T-helper 17 cell (primary cell): Measurements from ENCODE around the gene SLC25A21. TPM values are rescaled to one million over a fixed set of nuclear protein-coding genes. Genes with fewer than 3 reads are reported as not detected.
"Not testable (repeated sequence)": the region's sequence is repeated elsewhere in the genome, so short reads cannot be mapped to it uniquely, and the experiment has no call there.

Experiments
- ATAC-seq: fragments of 150-1000 bp; cut with Tn5 transposase; 2 replicates; pipeline ENCODE4 v1.10.0; 2021; ENCODE audit warnings: mild to moderate bottlenecking, moderate library complexity
- DNase-seq, 3 donors: peaks; one replicate each; pipeline versions ENCODE4 v3.0.0 to v3.0.0-alpha.2; 2020 to 2021
- H3K9me3 ChIP-seq: one replicate; pipeline ENCODE4 v1.7.0; 2013; ENCODE audit warnings: low read length, mild to moderate bottlenecking; ENCODE audit not compliant: control insufficient read depth, poor library complexity, severe bottlenecking
- H3K27ac Mint-ChIP-seq: one replicate; pipeline ENCODE4 v1.8.0; 2022; ENCODE audit warnings: mild to moderate bottlenecking, moderate library complexity, mixed read lengths
- H3K27me3 Mint-ChIP-seq: one replicate; pipeline ENCODE4 v1.8.0; 2022; ENCODE audit warnings: mixed read lengths
- H3K36me3 Mint-ChIP-seq: one replicate; pipeline ENCODE4 v1.8.0; 2022; ENCODE audit warnings: low read depth, mixed read lengths
- H3K4me1 Mint-ChIP-seq: one replicate; pipeline ENCODE4 v1.8.0; 2022; ENCODE audit warnings: mild to moderate bottlenecking, mixed read lengths
- H3K4me3 Mint-ChIP-seq: one replicate; pipeline ENCODE4 v1.8.0; 2022; ENCODE audit warnings: mild to moderate bottlenecking, moderate library complexity, mixed read lengths
- total RNA-seq, 4 donors: library from RNA in 2 of 4; stranded (reverse) in 2 of 4; gene quantifications; one replicate each; pipeline ENCODE4 v1.2.3 and lab custom pipeline; 2022 to 2026

The SLC25A21 gene
- total RNA-seq, 2 donors from 2014 or later, result not detected

DNA sequence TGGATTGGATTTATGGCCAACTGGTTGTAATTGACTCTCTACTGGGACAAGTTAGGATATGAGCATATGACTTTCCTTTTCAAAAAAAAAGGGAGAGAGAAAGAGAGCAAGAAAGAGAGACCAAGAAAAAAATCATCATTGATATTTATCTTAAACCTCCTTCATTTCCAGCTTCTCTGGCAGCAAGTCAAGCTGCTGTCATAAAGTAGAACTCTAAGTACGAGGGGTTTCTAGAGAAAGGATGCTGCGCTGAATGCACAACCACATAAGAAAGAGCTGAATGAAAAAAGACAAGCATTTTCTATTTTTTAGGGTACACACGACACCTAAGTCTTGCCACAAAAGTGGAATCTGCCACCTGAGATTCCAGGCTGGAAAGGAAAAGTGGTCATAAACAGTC lies 182.6 kb downstream of the SLC25A21 start:
- no peak for ATAC-seq
- H3K9me3 ChIP-seq, result no peaks in the 10 kb centered on the region
- no peaks in the 10 kb centered on the region for H3K4me1 Mint-ChIP-seq
- no peaks in the 10 kb centered on the region for H3K27me3 Mint-ChIP-seq
- H3K27ac Mint-ChIP-seq, result no peak overlapping the region
- H3K36me3 Mint-ChIP-seq, result no peaks in the 10 kb centered on the region
- no peak for DNase-seq
- H3K4me3 Mint-ChIP-seq, result no peak overlapping the region

DNA sequence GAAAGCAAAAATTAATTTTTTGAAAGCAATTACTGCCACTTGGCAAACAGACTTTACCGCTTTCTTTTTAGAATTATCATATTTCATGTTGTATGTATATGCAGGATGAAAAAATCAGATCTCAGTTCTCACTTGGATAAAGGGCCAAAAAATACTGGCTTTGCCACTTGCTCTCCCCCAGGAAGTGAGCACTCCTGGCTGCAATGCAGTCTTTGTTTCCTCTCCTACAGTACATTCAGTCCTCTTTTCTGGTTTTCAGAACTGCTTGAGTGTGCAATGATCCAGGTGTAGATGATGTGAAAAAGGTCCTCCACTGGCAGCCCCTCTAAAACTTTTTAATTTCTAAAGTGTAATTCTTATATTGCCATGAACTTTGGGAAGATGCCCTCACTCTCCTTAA lies 183.4 kb downstream of the SLC25A21 start:
- Mint-ChIP-seq H3K4me3 (no peak overlapping the region), H3K4me1 (no peaks in the 10 kb centered on the region), H3K27ac (no peak overlapping the region), H3K27me3 (no peaks in the 10 kb centered on the region), H3K36me3 (no peaks in the 10 kb centered on the region)
- ATAC-seq, result no peak
- no peak for DNase-seq
- H3K9me3 ChIP-seq, result no peaks in the 10 kb centered on the region

DNA sequence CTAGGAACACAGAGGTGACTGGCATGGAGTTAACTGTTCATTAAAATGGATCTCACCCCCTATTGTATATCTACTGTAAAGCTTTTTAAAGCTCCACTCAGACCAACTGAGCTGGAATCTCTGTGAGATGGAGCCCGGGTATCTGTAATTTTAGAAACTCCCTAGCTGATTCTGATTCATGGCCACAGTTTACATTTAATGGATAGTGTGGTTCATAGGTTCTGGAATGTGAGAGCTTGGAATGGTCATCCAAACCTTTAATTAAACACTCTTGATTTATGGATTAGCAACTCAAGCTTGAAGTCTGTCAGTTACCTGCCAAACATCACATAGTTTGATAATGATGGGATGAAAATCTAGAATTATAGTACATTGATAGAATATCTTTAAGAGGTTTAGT lies 183.8 kb downstream of the SLC25A21 start:
- DNase-seq (no peak), ATAC-seq (no peak)
- no peaks in the 10 kb centered on the region for H3K4me1 Mint-ChIP-seq
- no peak overlapping the region for H3K27ac Mint-ChIP-seq
- no peaks in the 10 kb centered on the region for H3K9me3 ChIP-seq
- no peaks in the 10 kb centered on the region for H3K27me3 Mint-ChIP-seq
- no peaks in the 10 kb centered on the region for H3K36me3 Mint-ChIP-seq
- H3K4me3 Mint-ChIP-seq, result no peak overlapping the region

DNA sequence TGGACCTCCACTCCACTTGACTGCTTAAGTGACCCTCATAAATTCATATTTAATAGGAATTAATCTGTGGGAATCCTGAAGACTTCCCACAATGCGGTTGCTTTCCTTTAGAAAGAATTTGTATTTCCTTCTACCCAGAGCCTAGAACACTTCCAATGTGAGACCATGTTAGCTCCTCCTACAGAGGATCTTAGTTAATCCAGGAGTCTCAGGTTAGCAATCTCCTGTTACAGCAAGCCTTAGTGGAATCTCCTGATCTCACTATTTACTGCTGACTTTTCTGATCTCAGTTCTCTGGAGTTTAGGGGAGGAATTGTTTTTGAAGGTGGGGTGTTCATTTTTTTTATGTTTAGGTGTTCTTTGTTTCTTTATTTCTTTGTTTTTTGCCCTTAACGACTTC lies 186.0 kb downstream of the SLC25A21 start:
- no peaks in the 10 kb centered on the region for H3K9me3 ChIP-seq
- no peaks in the 10 kb centered on the region for H3K27me3 Mint-ChIP-seq
- no peak for DNase-seq
- no peak overlapping the region for H3K27ac Mint-ChIP-seq
- H3K4me1 Mint-ChIP-seq, result no peaks in the 10 kb centered on the region
- no peak overlapping the region for H3K4me3 Mint-ChIP-seq
- no peaks in the 10 kb centered on the region for H3K36me3 Mint-ChIP-seq
- no peak for ATAC-seq

DNA sequence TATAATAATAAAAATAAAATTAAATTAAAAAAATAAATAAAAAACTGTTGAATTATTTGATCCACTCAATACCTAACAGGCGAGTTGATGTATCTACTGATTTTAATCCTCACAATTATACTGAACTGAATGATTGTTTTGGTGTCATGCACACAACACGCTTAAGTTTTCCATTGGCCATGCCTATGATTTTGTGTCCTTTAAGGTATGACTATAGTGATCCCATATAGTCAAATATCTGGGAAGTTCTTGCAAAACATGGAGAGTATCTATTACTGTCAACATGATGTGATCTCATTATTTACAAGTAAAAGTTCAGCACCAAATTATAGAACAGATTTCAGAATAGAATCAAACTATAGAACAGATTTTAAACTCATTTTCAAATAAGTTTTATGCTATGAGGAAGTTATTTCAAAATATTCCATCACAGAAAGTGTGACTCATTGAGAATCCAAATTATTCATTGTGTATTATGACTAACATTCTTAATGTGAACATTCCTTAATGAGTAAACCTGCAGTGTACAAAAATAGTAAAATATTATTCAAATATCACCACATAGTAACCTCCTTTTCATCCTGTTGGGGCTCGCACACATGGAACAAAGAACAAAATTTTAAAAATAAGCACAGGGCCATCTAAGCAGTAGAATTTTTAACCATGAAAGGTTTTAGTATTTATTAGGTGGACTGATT lies 190.4 kb downstream of the SLC25A21 start:
- ATAC-seq (no peak), DNase-seq (no peak)
- Mint-ChIP-seq H3K4me3 (no peak overlapping the region), H3K27me3 (no peaks in the 10 kb centered on the region), H3K36me3 (no peaks in the 10 kb centered on the region), H3K27ac (no peak overlapping the region), H3K4me1 (no peaks in the 10 kb centered on the region)
- H3K9me3 ChIP-seq, result peaks cover 3% of the 10 kb centered on the region

DNA sequence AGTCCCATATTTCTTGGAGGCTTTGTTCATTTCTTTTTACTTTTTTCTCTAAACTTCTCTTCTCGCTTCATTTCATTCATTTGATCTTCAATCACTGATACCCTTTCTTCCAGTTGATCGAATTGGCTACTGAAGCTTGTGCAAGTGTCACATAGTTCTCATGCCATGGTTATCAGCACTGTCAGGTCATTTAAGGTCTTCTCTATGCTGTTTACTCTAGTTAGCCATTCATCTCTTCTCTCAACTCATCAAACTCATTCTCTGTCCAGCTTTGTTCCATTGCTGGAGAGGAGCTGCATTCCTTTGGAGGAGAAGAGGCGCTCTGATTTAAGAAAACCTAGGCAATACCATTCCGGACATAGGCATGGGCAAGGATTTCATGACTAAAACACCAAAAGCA lies 192.0 kb downstream of the SLC25A21 start:
- not testable (repeated sequence) for H3K9me3 ChIP-seq, H3K4me3 Mint-ChIP-seq, H3K27me3 Mint-ChIP-seq, H3K36me3 Mint-ChIP-seq, DNase-seq, ATAC-seq, H3K27ac Mint-ChIP-seq, H3K4me1 Mint-ChIP-seq

DNA sequence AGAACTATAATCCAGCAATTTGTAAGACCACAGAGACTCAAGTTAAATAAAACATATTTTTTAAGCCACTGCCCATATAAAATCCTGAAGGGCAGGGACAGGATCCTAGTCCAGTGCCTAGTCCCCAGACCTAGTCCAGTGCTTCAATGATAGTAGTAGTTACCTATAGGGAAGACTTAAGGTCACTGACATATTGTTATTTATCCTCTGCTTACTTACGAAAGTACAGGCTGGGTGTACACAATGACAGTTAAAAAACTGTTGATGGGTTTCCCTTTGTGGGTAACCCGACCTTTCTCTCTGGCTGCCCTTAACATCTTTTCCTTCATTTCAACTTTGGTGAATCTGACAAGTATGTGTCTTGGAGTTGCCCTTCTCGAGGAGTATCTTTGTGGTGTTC lies 192.5 kb downstream of the SLC25A21 start:
- ATAC-seq, result no peak

DNA sequence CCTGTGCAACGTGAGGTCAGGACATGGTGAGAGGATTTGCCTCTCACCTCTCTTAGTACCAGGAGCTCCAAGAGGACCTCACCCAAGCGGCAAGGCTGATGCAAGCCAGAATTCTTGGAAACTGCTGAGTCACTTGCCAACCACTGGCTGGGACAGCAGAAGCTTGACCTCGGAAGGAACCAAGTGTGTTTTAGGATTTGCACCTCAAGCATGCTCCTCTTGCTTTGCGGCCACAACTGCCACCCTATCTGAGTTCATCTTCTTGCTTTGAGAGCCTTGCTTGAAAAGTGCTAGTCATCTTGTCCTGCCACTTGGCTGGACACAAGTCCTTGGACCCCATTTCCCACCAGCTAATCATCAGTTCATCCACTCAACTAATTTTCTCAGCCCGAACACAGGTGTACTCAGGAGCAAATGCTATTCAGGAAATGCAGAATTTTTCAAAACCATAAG lies 195.8 kb downstream of the SLC25A21 start:
- H3K4me1 Mint-ChIP-seq, result no peaks in the 10 kb centered on the region
- peaks cover 3% of the 10 kb centered on the region for H3K9me3 ChIP-seq
- H3K27me3 Mint-ChIP-seq, result no peaks in the 10 kb centered on the region
- DNase-seq (no peak), ATAC-seq (no peak)
- H3K36me3 Mint-ChIP-seq, result no peaks in the 10 kb centered on the region
- no peak overlapping the region for H3K4me3 Mint-ChIP-seq
- no peak overlapping the region for H3K27ac Mint-ChIP-seq

More for the DNA sequence above, 192.5 kb downstream of the SLC25A21 start:
- Mint-ChIP-seq H3K4me3 (no peak overlapping the region), H3K27me3 (no peaks in the 10 kb centered on the region), H3K27ac (no peak overlapping the region), H3K4me1 (no peaks in the 10 kb centered on the region), H3K36me3 (no peaks in the 10 kb centered on the region)
- no peak for DNase-seq
- peaks cover 3% of the 10 kb centered on the region for H3K9me3 ChIP-seq

DNA sequence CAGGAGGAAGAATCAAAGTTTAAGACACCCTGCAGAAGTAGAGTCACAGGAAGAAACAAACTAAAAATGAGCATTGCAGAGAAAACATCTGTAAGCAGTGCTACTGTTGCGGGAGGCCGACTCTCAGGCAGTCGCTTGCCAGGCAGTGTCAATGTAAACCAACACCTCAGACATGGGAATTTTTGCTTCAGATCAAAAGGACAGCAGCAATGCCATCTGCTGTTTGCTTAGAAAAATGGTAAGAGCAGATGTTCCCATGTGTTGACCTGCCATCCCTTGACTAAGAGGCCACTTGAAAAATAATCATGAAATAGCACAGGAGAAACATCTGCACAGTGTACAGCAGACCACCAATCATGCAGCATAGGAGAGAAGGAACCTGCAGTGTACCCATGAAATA lies 196.6 kb downstream of the SLC25A21 start:
- no peaks in the 10 kb centered on the region for H3K36me3 Mint-ChIP-seq
- no peak overlapping the region for H3K4me3 Mint-ChIP-seq
- peaks cover 3% of the 10 kb centered on the region for H3K9me3 ChIP-seq
- ATAC-seq (no peak), DNase-seq (no peak)
- no peaks in the 10 kb centered on the region for H3K4me1 Mint-ChIP-seq
- no peaks in the 10 kb centered on the region for H3K27me3 Mint-ChIP-seq
- no peak overlapping the region for H3K27ac Mint-ChIP-seq

DNA sequence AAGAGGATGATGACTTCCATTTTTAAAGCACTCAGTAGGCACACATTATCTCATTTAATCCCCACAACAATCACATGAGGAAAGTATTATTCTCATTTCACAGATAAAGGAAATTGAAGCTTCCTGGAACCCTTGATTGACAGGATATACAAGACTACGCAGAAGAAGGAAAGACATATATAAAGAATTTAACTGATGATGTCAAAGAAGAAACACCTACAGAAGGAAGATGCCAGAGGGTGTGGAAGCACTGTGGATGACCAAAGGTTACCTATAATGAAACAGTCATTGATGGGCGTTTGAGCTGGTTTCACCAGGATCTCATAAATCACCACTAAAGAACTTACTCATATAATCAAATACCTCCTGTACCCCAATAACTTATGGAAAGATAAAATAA lies 197.4 kb downstream of the SLC25A21 start:
- peaks cover 3% of the 10 kb centered on the region for H3K9me3 ChIP-seq
- DNase-seq, result no peak
- no peaks in the 10 kb centered on the region for H3K36me3 Mint-ChIP-seq
- H3K4me3 Mint-ChIP-seq, result no peak overlapping the region
- no peaks in the 10 kb centered on the region for H3K27me3 Mint-ChIP-seq
- ATAC-seq, result no peak
- no peak overlapping the region for H3K27ac Mint-ChIP-seq
- no peaks in the 10 kb centered on the region for H3K4me1 Mint-ChIP-seq

DNA sequence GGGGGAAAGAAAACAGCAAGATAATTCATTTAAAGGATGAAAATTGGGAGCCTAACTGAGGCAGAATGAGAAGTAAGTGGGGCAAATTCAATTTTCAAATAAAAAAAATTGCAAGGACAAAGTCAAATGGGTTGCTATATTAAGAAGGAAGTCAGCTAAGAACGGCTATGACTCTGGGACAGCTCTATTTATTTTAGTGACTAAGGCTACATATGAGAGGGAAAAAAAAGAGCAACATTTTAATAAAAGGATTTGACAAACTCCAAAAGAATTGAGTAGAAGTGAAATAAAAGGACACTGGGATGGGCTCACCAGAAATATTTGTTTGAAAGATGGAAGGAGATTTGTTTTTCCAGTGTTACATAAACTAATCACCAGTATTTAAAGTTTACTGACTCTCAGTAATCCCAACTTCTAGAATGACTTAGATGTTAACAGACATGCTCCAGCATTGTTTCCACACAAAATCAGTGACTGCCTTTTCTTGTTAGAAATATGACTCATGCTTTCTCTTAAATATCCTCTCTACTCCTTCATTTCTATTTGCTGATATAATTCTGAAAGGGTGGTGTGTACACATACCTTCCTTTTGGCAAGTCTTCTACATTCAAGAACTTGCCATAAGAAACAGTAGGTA lies 198.5 kb downstream of the SLC25A21 start:
- ATAC-seq (no peak), DNase-seq (no peak)
- H3K36me3 Mint-ChIP-seq, result no peaks in the 10 kb centered on the region
- H3K4me1 Mint-ChIP-seq, result no peaks in the 10 kb centered on the region
- peaks cover 3% of the 10 kb centered on the region for H3K9me3 ChIP-seq
- H3K4me3 Mint-ChIP-seq, result no peak overlapping the region
- H3K27ac Mint-ChIP-seq, result no peak overlapping the region
- no peaks in the 10 kb centered on the region for H3K27me3 Mint-ChIP-seq

DNA sequence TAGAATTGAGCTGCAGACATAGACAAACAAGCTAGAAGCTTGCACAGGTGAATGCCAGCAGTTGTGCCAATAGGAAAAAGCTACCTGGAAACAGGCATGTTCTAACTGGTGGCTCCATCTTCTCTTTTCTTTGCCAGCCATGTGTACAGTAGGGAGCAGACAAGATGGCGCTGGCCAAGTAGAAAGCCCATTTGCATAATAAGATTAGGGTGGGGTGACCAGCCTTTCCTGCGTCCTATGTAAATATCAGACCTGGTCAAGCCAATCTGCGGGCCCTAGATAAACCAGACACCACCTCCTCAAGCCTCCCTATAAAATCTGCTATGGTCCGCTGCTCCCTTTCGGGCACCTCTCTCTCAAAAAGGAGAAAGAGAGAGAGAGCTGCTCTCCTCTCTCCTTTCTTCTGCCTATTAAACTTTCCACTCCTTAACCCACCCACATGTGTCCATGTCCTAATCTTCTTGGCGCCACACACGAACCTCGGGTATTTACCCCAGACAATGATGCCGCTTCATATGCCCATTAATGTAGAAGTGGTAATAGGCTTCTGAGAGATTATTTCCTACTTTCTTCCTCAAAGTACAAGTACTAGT lies 201.0 kb downstream of the SLC25A21 start:
- no peak overlapping the region for H3K4me3 Mint-ChIP-seq
- peaks cover 3% of the 10 kb centered on the region for H3K27me3 Mint-ChIP-seq
- no peaks in the 10 kb centered on the region for H3K4me1 Mint-ChIP-seq
- no peaks in the 10 kb centered on the region for H3K36me3 Mint-ChIP-seq
- ATAC-seq, result no peak
- H3K27ac Mint-ChIP-seq, result no peak overlapping the region
- DNase-seq, result no peak
- H3K9me3 ChIP-seq, result no peaks in the 10 kb centered on the region

DNA sequence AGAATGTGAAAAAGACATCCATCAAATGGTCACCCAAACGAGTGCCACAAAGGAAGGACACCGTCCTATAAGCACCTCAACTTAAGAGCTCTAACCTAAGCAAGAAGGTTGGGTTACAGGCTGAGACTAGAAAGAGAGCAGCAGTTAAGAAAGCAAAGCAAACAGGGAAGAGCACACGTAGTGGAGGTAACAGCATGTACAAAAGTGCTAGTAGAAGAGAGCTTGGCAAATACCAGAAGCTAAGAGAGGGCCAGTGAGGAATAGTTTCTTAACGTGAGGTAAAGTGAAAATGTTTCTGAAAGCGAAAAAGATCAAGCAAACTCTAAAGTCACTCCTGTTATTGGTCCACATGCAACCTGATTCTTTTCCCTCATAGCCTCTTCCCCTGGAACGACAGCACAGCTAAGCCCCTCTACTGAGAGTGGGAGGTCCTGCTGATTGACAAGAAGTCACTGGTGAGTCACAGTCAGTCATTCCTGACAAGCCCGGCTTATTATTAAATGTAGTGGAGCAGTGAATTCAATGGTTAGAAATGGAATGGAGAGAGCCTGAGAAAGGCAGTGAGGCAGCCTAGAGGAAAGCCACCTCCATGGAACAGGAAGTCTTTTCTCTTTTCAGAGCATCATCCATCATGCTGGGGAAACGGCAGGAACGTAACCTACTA lies 204.4 kb downstream of the SLC25A21 start:
- ATAC-seq (no peak), DNase-seq (no peak)
- no peak overlapping the region for H3K4me3 Mint-ChIP-seq
- H3K4me1 Mint-ChIP-seq, result no peaks in the 10 kb centered on the region
- H3K9me3 ChIP-seq, result no peaks in the 10 kb centered on the region
- no peak overlapping the region for H3K27ac Mint-ChIP-seq
- H3K36me3 Mint-ChIP-seq, result no peaks in the 10 kb centered on the region
- peaks cover 5% of the 10 kb centered on the region for H3K27me3 Mint-ChIP-seq
